ENCODE results near the gene MRPL16. TPM values are rescaled to one million over a fixed set of nuclear protein-coding genes. Genes with fewer than 3 reads are reported as not detected.

The MRPL16 gene
- polyA plus RNA-seq, 4 donors: 62.0 to 64.3 (median 63.5) TPM

- no peak for DNase-seq (ENCODE audit: low read depth in 4 of 4, low spot score in 3 of 4)
Observed at GRCh38 chr11:59776210-59777066, 34.1 kb downstream of the MRPL16 start.

DNA sequence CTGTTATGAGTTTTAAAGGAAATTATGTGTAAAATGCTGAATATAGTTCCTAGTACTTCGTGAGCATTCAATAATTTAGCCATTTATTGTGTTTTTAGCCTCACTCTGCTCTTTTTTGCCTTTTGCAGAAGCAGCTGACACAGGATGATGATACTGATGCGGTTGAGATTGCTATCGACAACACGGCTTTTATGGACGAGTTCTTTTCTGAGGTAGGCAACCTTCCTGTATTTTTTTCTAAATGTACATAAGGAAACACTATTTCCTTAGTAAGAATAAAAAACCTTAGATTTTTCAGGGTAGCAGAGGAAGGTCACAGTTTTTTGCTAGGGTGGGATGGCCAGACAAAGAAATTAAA lies 37.5 kb downstream of the MRPL16 start:
- no peak for DNase-seq (ENCODE audit: low read depth in 4 of 4, low spot score in 3 of 4)

GRCh38 chr11:59771605-59772004 lies 39.0 kb downstream of the MRPL16 start:
- DNase-seq (ENCODE audit: low read depth in 4 of 4, low spot score in 3 of 4): no peak

DNA sequence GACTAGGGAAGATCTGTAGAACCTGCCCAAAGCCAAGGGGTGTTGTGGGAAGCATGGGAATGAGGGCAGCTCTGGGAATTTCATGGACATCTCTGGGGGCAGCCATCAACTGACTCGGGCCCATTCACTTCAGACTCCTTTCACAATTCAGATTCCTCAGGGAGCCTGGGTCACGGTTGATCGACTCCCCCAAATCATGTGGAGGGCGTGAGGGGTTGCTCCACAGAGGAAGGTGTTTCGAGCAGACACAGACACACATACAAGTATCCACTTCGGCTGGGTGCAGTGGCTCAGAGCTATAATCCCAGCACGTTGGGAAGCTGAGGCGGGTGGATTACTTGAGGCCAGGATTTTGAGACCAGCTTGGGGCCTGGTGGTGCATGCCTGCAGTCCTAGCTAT lies 39.7 kb downstream of the MRPL16 start:
- no peak for DNase-seq (ENCODE audit: low read depth in 4 of 4, low spot score in 3 of 4)

DNA sequence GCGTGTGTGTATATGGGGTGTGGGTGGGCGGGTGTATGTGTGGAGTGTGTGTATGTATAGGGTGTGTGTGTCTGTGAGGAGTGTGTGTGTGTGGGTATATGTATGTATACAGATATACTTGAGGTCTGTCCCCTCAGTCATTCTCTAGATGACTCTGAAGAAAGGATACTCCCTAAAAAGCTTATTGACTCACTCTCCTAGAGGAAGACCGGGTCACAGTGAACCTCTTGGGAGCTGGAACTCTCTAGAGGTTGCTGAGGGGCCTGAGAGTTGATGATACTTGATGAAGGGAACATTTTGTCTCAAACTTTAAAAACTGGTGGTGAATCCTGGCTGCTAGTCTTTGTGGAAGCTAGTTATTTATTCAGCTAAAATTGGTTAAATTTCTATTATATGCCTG lies 40.3 kb downstream of the MRPL16 start:
- no peak for DNase-seq (ENCODE audit: low read depth in 4 of 4, low spot score in 3 of 4)

DNA sequence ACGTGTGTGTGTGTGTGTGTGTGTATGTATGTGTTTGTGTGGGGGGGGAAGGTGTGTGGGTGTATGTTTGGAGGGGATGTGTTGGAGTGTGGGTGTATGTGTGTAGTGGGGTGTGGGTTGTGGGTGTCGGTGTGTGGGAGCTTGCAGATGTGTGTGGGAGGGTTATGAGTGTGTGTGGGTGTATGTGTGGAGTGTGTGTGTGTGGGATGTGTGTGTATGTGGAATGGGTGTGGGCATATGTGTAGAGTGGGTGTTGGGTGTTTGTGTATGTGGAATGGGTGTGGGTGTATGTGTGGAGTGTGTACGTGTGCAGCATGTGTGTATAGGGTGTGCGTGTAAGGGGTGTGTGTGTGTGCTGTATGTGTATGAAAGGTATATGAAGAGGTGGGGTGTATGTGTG lies 40.8 kb downstream of the MRPL16 start:
- no peak for DNase-seq (ENCODE audit: low read depth in 4 of 4, low spot score in 3 of 4)

DNA sequence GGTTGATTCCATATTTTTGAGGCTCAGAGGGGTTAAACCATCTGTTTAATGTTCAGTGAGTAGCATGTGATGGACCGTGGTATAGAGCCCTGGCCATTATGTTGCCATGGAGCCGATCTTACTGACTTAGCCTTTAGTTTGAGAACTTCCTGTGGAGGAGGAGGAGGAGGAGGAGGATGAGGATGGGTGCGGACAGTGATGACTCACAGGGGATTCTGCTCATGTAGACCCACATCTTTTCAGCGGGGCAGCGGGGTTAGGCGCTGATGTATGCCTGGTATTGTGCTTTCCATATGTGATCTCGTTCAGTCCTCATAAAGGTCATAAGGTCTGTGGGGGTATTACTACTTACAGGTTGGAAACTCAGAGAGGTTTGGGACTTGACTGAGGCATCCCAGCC lies 41.5 kb downstream of the MRPL16 start:
- no peak for DNase-seq (ENCODE audit: low read depth in 4 of 4, low spot score in 3 of 4)

DNA sequence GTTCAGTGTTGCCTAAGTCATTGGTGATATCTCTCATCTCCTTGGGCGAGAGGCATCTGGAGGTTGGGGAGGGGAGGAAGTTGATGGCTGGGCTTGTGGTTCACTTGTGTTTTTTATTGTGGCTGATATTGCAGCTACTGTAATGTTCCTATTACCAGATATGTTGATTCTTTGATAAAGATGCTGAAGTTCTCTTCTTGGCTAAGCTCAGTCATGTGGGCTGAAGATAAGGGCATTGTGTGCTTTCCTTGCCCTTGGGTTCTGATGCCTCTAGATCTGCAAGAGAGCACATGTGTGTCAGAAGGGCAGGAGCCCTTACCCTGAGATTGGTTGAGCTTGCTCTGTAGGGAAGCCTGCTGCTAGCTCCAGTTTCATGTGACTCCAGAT lies 43.4 kb downstream of the MRPL16 start:
- DNase-seq (ENCODE audit: low read depth in 4 of 4, low spot score in 3 of 4): no peak

DNA sequence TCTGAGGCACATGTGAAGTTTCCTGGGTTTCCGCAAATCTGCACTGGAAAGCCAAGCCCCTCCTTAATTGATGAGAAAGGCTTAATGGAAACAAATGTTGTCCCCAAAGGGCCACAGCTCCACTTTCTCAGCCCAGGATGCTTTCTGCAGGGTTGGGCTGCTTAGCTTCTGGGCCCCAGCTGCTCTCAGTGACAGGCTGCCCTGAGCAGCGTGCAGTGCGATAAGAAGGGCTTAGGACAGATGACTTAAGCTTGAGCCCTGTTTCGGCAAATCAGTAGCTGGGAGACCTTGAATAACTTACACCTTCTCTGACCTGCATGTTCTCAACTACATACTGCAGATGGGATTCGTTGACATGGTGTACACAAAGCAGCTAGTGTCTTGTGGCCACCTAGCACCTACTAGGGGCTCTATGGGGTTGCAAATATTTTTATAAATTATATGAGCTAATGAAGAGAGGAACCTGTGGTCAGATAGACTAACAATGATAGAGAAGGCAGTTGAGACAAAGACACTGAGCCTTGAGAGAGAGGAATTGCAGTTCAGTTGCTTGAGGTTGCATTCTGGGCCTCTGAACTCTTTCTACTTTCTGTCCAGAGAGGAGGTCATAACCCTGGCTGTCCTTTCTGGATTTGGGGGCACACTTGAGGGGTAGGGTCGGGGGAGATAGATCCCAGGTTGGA lies 43.9 kb downstream of the MRPL16 start:
- DNase-seq (ENCODE audit: low read depth in 4 of 4, low spot score in 3 of 4): no peak

DNA sequence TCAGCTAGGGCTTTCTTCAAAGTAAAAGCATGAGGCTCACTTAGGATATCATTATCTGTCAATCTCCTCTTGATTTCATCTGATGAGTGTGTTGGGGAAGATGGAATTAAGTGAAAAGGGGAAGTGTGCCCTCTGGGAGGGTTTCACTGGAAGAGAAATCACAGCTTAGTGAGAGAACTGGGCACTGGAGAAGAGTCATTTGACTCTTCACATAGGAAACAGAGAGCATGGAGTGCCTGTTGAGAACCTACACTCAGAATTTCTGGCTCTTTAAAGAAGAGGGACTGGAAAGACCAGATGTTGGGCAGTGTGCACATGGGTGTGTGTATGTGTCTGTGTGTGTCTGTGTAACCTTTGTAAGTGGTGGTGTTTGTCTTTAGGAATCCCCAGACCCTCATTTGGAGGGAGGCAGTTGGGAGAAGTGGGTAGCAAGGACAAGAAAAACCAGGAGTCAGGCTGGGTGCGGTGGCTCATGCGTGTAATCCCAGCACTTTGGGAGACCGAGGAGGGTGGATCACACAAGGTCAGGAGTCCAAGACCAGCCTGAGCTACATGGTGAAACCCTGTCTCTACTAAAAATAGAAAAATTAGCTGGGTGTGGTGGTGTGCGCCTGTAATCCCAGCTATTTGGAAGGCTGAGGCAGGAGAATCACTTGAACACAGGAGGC lies 45.4 kb downstream of the MRPL16 start:
- DNase-seq (ENCODE audit: low read depth in 4 of 4, low spot score in 3 of 4): no peak

GRCh38 chr11:59761993-59762392 lies 48.6 kb downstream of the MRPL16 start:
- DNase-seq (ENCODE audit: low read depth in 4 of 4, low spot score in 3 of 4): no peak

DNA sequence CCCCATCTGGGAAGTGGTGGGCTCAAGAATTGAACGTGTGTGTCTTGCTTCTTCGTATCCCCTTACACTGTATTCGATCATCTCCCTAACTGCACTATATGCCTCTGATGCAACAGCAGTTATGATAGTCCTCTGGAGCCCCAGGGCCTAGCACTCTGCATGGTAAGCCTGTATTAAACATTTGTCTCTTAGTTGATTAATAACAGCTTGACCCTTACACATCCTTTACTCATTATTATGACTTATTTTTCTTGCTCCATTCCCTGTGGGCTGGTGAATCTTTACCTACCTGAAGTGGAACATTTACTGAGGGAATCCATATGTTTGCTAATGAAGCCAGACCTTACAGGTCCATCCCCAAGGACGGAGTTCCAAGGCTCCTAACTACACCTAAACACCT lies 49.8 kb downstream of the MRPL16 start:
- DNase-seq (ENCODE audit: low read depth in 4 of 4, low spot score in 3 of 4): no peak

DNA sequence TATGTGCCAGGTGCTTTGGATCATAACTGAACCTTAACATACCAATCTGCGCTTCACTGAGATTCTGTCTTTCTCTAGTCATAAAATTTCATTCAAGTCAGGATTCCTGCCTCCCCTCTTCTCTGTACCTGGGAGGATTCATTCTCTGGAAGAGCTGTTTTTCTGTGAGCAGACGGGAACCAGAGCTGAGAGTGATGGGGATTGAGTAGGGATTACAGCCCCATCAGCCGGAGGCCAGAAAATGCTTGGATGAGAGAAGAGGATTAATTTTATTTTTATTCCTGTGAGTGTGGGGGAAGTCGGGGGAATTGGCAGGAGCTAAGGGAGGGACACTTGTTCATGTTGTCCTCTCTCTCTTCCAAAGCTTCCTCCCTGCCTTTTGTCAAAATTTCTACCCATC lies 50.7 kb downstream of the MRPL16 start:
- no peak for DNase-seq (ENCODE audit: low read depth in 4 of 4, low spot score in 3 of 4)

DNA sequence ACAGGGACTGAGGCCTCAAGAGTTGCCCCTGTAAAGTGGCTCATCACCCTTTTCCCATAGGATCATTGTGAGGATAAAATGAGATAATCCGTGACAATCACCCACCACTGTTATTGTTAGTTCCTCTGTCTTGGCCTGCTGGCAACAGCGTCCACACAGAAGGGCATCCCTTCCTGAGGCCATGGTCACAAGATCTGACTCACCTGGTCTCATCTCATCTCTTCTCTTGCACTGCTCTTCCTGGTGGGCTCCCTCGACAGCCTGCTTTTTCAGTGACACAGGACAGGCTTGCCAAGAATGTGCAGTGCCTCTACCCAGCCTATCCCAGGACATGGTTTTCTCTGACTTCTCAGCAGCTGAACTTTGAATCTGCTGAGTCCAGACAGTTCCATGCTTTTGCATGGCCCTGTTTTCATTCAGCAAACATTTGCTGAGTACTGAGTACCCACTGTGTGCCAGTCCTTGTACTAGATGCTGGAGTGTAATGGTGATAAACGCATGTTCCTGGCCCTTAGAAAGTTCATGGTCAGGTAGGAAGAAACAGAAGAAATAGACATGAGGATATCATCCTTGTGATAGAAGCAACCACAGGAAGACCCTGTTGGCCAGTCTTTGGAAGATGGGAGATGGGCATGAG lies 52.1 kb downstream of the MRPL16 start:
- no peak for DNase-seq (ENCODE audit: low read depth in 4 of 4, low spot score in 3 of 4)

DNA sequence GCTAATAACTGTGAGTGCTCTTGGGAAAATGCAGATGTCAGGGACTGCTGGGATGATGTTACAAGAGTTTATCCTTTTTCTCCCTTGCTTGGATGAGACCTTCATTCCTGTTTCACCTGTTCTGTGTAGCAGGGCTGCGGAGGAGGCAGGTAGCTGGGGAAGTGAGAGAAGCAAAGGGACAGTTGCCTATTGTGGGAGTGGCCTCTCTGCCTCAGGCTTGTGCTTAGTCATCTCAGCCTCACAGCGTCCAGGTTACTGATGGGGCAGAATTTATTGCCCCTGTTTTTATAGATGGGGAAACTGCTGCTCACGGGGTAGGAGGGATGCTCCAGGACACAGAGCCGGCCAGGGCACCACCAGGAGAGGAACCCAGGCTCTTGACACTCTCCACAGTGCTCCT lies 53.7 kb downstream of the MRPL16 start:
- no peak for DNase-seq (ENCODE audit: low read depth in 4 of 4, low spot score in 3 of 4)

- DNase-seq (ENCODE audit: low read depth in 4 of 4, low spot score in 3 of 4): no peak
Observed at GRCh38 chr11:59756558-59756840, 54.1 kb downstream of the MRPL16 start.

Other genes starting within 250 kb of the MRPL16 start
- gene OSBP, start 195.0 kb downstream of the MRPL16 start, polyA plus RNA-seq (ENCODE audit: insufficient read length in 4 of 4): 10 to 100 TPM; 49.1 to 62.2 (median 57.1) TPM
- gene PATL1, start 141.7 kb downstream of the MRPL16 start, polyA plus RNA-seq (ENCODE audit: insufficient read length in 4 of 4): 10 to 100 TPM; 37.8 to 50.2 (median 43.8) TPM
- not detected for gene OR10V1, start 96.9 kb downstream of the MRPL16 start, polyA plus RNA-seq (ENCODE audit: insufficient read length in 4 of 4)
- gene STX3, start 55.4 kb downstream of the MRPL16 start, polyA plus RNA-seq (ENCODE audit: insufficient read length in 4 of 4): 10 to 100 TPM; 43.1 to 55.5 (median 47.7) TPM
- gene CBLIF, start 34.7 kb upstream of the MRPL16 start, polyA plus RNA-seq (ENCODE audit: insufficient read length in 4 of 4): under 1 TPM in 2 of 4 donors, not detected in 2; 0.08 to 0.16 TPM
- gene TCN1, start 55.7 kb upstream of the MRPL16 start, polyA plus RNA-seq (ENCODE audit: insufficient read length in 4 of 4): under 1 TPM in 1 of 4 donors, not detected in 3; 0.50 TPM
- under 1 TPM in 2 of 4 donors, not detected in 2; 0.12 to 0.20 TPM for gene OOSP3, start 68.0 kb upstream of the MRPL16 start, polyA plus RNA-seq (ENCODE audit: insufficient read length in 4 of 4)
- gene OOSP1, start 127.7 kb upstream of the MRPL16 start, polyA plus RNA-seq (ENCODE audit: insufficient read length in 4 of 4): under 1 TPM; 0.12 to 0.43 (median 0.30) TPM
- not detected for gene OOSP4A, start 153.3 kb upstream of the MRPL16 start, polyA plus RNA-seq (ENCODE audit: insufficient read length in 4 of 4)
- not detected for gene OOSP4B, start 206.4 kb upstream of the MRPL16 start, polyA plus RNA-seq (ENCODE audit: insufficient read length in 4 of 4)
- not detected for gene OOSP2, start 229.6 kb upstream of the MRPL16 start, polyA plus RNA-seq (ENCODE audit: insufficient read length in 4 of 4)
- 1 to 10 TPM in 1 of 4 donors, under 1 TPM in 3; 0.55 to 1.2 (median 0.62) TPM for gene MS4A3, start 245.9 kb upstream of the MRPL16 start, polyA plus RNA-seq (ENCODE audit: insufficient read length in 4 of 4)

All from right renal pelvis (tissue), 4 donors.